ENCODE data around the gene KLF9. TPM values are rescaled to one million over a fixed set of nuclear protein-coding genes. Genes with fewer than 3 reads are reported as not detected.

KLF9 gene
- polyA plus RNA-seq, 1 donor (not counting 4 experiments of a cell fraction or from before 2014, with no cell fraction given) = 4.5 TPM

DNA sequence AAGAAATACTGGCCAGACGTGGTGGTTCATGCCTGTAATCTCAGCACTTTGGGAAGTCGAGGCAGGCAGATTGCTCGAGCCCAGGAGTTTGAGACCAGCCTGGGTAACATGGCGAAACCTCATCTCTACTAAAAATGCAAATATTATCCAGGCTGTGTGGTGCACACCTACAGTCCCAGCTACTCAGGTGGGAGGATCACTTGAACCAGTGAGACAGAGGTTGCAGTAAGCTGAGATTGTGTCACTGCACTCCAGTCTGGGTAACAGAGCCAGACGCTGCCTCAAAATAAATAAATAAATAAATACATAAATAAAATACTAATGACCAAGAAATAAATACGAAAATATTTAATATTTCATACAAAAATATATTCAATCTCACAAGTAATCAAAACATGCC is 18.8 kb downstream of the KLF9 start:
- H3K4me2 ChIP-seq (ENCODE audit: control insufficient read depth, extremely low read depth, insufficient read depth, low read depth, low read length) = no peak overlapping the region
- H3K9ac ChIP-seq (ENCODE audit: control insufficient read depth, extremely low read depth, insufficient read depth, low read length) = no peak overlapping the region
- H3K9me3 ChIP-seq (ENCODE audit: control insufficient read depth, low read depth, low read length) = no peaks in the 10 kb centered on the region
- peaks cover 3% of the 10 kb centered on the region for H4K20me1 ChIP-seq (ENCODE audit: control insufficient read depth, extremely low read depth, insufficient read depth, low read length)
- H3K27me3 ChIP-seq (ENCODE audit: control insufficient read depth, extremely low read depth, insufficient read depth, low read length) = no peaks in the 10 kb centered on the region
- no peak overlapping the region for H2AFZ ChIP-seq (ENCODE audit: control insufficient read depth, low read length)
- no peaks in the 10 kb centered on the region for H3K4me1 ChIP-seq (ENCODE audit: control insufficient read depth, extremely low read depth, insufficient read depth, low read length)
- TF ChIP-seq, protein P1, sequence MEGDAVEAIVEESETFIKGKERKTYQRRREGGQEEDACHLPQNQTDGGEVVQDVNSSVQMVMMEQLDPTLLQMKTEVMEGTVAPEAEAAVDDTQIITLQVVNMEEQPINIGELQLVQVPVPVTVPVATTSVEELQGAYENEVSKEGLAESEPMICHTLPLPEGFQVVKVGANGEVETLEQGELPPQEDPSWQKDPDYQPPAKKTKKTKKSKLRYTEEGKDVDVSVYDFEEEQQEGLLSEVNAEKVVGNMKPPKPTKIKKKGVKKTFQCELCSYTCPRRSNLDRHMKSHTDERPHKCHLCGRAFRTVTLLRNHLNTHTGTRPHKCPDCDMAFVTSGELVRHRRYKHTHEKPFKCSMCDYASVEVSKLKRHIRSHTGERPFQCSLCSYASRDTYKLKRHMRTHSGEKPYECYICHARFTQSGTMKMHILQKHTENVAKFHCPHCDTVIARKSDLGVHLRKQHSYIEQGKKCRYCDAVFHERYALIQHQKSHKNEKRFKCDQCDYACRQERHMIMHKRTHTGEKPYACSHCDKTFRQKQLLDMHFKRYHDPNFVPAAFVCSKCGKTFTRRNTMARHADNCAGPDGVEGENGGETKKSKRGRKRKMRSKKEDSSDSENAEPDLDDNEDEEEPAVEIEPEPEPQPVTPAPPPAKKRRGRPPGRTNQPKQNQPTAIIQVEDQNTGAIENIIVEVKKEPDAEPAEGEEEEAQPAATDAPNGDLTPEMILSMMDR (optimal IDR thresholded peaks at IDR 0.05 in 1 of 3, IDR thresholded peaks at IDR 0.05 in 1 of 3, conservative IDR thresholded peaks at IDR 0.05 in 1 of 3; ENCODE audit: extremely low read depth in 1 of 3, insufficient read depth in 2 of 3, low read length in 3 of 3) = no peak
- TF ChIP-seq EZH2 (IDR thresholded peaks at IDR 0.05; ENCODE audit: low read length) = no peak
- no peak overlapping the region for H3K27ac ChIP-seq (ENCODE audit: control insufficient read depth, insufficient read depth, low read length)
- DNase-seq (ENCODE audit: low read depth, low spot score) (no peak), FAIRE-seq (no peak)
- dilution Hi-C loops (cut with MboI; ENCODE audit: extremely low pct_ligation_motif_present, low sequenced_read_pairs) = no loop called here
- no peaks in the 10 kb centered on the region for H3K9me1 ChIP-seq (ENCODE audit: control insufficient read depth, extremely low read depth, insufficient read depth, low read length)
- H3K36me3 ChIP-seq (ENCODE audit: control insufficient read depth in 2 of 2, extremely low read depth in 1 of 2, insufficient read depth in 2 of 2, low read length in 2 of 2) = no peaks in the 10 kb centered on the region
- H3K79me2 ChIP-seq (ENCODE audit: control insufficient read depth, insufficient read depth, low read length) = no peaks in the 10 kb centered on the region
- H3K4me3 ChIP-seq (ENCODE audit: control insufficient read depth in 2 of 3, extremely low read depth in 1 of 3, insufficient read depth in 2 of 3, low read depth in 1 of 3, low read length in 3 of 3) = no peak overlapping the region

DNA sequence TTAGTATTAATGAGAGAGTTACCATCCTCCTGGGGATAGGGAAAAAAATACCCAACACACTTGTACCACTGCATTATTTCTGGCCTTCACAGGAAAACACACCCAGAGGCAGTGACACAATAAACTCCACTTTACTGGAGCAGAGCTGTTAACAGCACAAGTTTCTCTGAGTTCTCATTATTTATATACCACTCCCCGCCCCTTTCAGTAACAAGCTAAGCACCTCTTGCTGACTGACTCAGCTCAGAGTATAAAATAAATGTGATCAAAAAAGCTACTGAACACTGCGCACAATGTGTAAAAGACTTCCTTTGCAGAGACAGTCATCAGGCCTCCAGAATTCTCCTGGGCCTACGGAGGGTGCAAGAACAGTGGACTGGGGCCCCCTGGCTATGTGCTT is 21.6 kb downstream of the KLF9 start:
- DNase-seq (ENCODE audit: low read depth, low spot score) (no peak), FAIRE-seq (no peak)
- Histone ChIP-seq H3K27me3 (ENCODE audit: control insufficient read depth, extremely low read depth, insufficient read depth, low read length) (no peaks in the 10 kb centered on the region), H3K9ac (ENCODE audit: control insufficient read depth, extremely low read depth, insufficient read depth, low read length) (no peak overlapping the region), H3K79me2 (ENCODE audit: control insufficient read depth, insufficient read depth, low read length) (no peaks in the 10 kb centered on the region), H4K20me1 (ENCODE audit: control insufficient read depth, extremely low read depth, insufficient read depth, low read length) (peaks cover 6% of the 10 kb centered on the region), H3K4me2 (ENCODE audit: control insufficient read depth, extremely low read depth, insufficient read depth, low read depth, low read length) (no peak overlapping the region), H3K4me1 (ENCODE audit: control insufficient read depth, extremely low read depth, insufficient read depth, low read length) (no peaks in the 10 kb centered on the region), H3K36me3 (ENCODE audit: control insufficient read depth in 2 of 2, extremely low read depth in 1 of 2, insufficient read depth in 2 of 2, low read length in 2 of 2) (no peaks in the 10 kb centered on the region), H3K9me3 (ENCODE audit: control insufficient read depth, low read depth, low read length) (no peaks in the 10 kb centered on the region), H3K4me3 (ENCODE audit: control insufficient read depth in 2 of 3, extremely low read depth in 1 of 3, insufficient read depth in 2 of 3, low read depth in 1 of 3, low read length in 3 of 3) (no peak overlapping the region), H3K9me1 (ENCODE audit: control insufficient read depth, extremely low read depth, insufficient read depth, low read length) (no peaks in the 10 kb centered on the region), H3K27ac (ENCODE audit: control insufficient read depth, insufficient read depth, low read length) (no peak overlapping the region), H2AFZ (ENCODE audit: control insufficient read depth, low read length) (no peak overlapping the region)
- TF ChIP-seq, protein P1 (optimal IDR thresholded peaks at IDR 0.05 in 1 of 3, IDR thresholded peaks at IDR 0.05 in 1 of 3, conservative IDR thresholded peaks at IDR 0.05 in 1 of 3; ENCODE audit: extremely low read depth in 1 of 3, insufficient read depth in 2 of 3, low read length in 3 of 3) = no peak
- TF ChIP-seq EZH2 (IDR thresholded peaks at IDR 0.05; ENCODE audit: low read length) = no peak
- dilution Hi-C loops (cut with MboI; ENCODE audit: extremely low pct_ligation_motif_present, low sequenced_read_pairs) = loop anchor here (5.0 kb wide), 1 partner anchor 219 kb away; no protein-coding TSS in a partner anchor

Data from keratinocyte (primary cell).